GM21528 (cell line): ENCODE results near the gene RALGAPA1.
"Not testable (repeated sequence)": the region's sequence is repeated elsewhere in the genome, so short reads cannot be mapped to it uniquely, and the experiment has no call there.

ENCODE experiments used
- ATAC-seq: cut with Tn5 transposase; IDR thresholded peaks from one replicate; pipeline ENCODE4 v1.9.1; 2021; ENCODE audit warnings: mild to moderate bottlenecking, moderate library complexity; ENCODE audit not compliant: unreplicated experiment, low FRiP score

The RALGAPA1 gene

GRCh38 chr14:35705636-35706035 is 103.5 kb downstream of the RALGAPA1 start:
- ATAC-seq: no peak

GRCh38 chr14:35704793-35705493 is 104.2 kb downstream of the RALGAPA1 start:
- no peak for ATAC-seq

- ATAC-seq: no peak
These were observed 107.6 kb downstream of the RALGAPA1 start for GRCh38 chr14:35701531-35701930.

- no peak for ATAC-seq
These were observed 109.2 kb downstream of the RALGAPA1 start for GRCh38 chr14:35699791-35700444.

GRCh38 chr14:35696575-35696974 is 112.5 kb downstream of the RALGAPA1 start:
- no peak for ATAC-seq

- ATAC-seq: no peak
These were observed 113.0 kb downstream of the RALGAPA1 start for GRCh38 chr14:35696119-35696518.

- no peak for ATAC-seq
These were observed 113.4 kb downstream of the RALGAPA1 start for GRCh38 chr14:35695647-35696046.

- no peak for ATAC-seq
These were observed 114.0 kb downstream of the RALGAPA1 start for GRCh38 chr14:35695072-35695471.

- no peak for ATAC-seq
These were observed 120.1 kb downstream of the RALGAPA1 start for GRCh38 chr14:35689000-35689460.

GRCh38 chr14:35688126-35688826 is 120.8 kb downstream of the RALGAPA1 start:
- no peak for ATAC-seq

GRCh38 chr14:35687335-35687939 is 121.7 kb downstream of the RALGAPA1 start:
- ATAC-seq: peak; percentile 55

GRCh38 chr14:35683688-35684087 is 125.4 kb downstream of the RALGAPA1 start:
- ATAC-seq: not testable (repeated sequence)

GRCh38 chr14:35682802-35683201 is 126.3 kb downstream of the RALGAPA1 start:
- no peak for ATAC-seq

- no peak for ATAC-seq
These were observed 130.6 kb downstream of the RALGAPA1 start for GRCh38 chr14:35678403-35679028.

- no peak for ATAC-seq
These were observed 139.3 kb downstream of the RALGAPA1 start for GRCh38 chr14:35669782-35670181.

GRCh38 chr14:35666429-35667043 is 142.6 kb downstream of the RALGAPA1 start:
- no peak for ATAC-seq

GRCh38 chr14:35661875-35662274 is 147.2 kb downstream of the RALGAPA1 start:
- no peak for ATAC-seq

GRCh38 chr14:35653045-35653444 is 156.1 kb downstream of the RALGAPA1 start:
- ATAC-seq: no peak

GRCh38 chr14:35643513-35643912 is 165.6 kb downstream of the RALGAPA1 start:
- no peak for ATAC-seq

- ATAC-seq: no peak
These were observed 171.2 kb downstream of the RALGAPA1 start for GRCh38 chr14:35637851-35638250.
